Astrocyte (in vitro differentiated cells and primary cell): Measurements from ENCODE around the gene CPHXL. TPM values are rescaled to one million over a fixed set of nuclear protein-coding genes. Genes with fewer than 3 reads are reported as not detected.

Source experiments
- DNase-seq: peaks from one replicate; pipeline ENCODE4 v3.0.0-alpha.2; 2010; ENCODE audit warnings: low read depth
- FAIRE-seq: peaks from 2 replicates; lab custom pipeline; 2011; peaks lifted over from hg19 to GRCh38; lab: Jason Lieb, UNC
- H2AFZ ChIP-seq: 2 replicates; pipeline ENCODE4 v1.6.0; 2012; ENCODE audit warnings: low read depth, low read length, inconsistent platforms
- H3K27ac ChIP-seq: 2 replicates; pipeline ENCODE4 v1.5.1; 2011; ENCODE audit warnings: low read depth, low read length, inconsistent platforms
- H3K27me3 ChIP-seq: 2 replicates; pipeline ENCODE4 v1.6.0; 2011; ENCODE audit warnings: low read length, inconsistent platforms; ENCODE audit not compliant: insufficient read depth
- H3K36me3 ChIP-seq: 2 replicates; pipeline ENCODE4 v1.5.1; 2011; ENCODE audit warnings: low read length, inconsistent platforms; ENCODE audit not compliant: insufficient read depth
- H3K4me1 ChIP-seq: 2 replicates; pipeline ENCODE4 v1.5.1; 2011; ENCODE audit warnings: low read length, inconsistent platforms; ENCODE audit not compliant: insufficient read depth
- H3K4me2 ChIP-seq: 2 replicates; pipeline ENCODE4 v1.6.0; 2012; ENCODE audit warnings: low read length, inconsistent platforms
- H3K4me3 ChIP-seq: 2 replicates; pipeline ENCODE4 v1.5.1; 2011; ENCODE audit warnings: low read depth, mild to moderate bottlenecking, low read length, inconsistent platforms; ENCODE audit not compliant: insufficient read depth
- H3K79me2 ChIP-seq: 2 replicates; pipeline ENCODE4 v1.6.0; 2012; ENCODE audit warnings: mild to moderate bottlenecking, low read length, inconsistent platforms; ENCODE audit not compliant: insufficient read depth
- H3K9ac ChIP-seq: 2 replicates; pipeline ENCODE4 v1.6.0; 2012; ENCODE audit warnings: mild to moderate bottlenecking, low read length, inconsistent platforms
- H3K9me3 ChIP-seq: 2 replicates; pipeline ENCODE4 v1.5.1; 2012; ENCODE audit warnings: low read depth, mild to moderate bottlenecking, low read length, inconsistent platforms; ENCODE audit not compliant: insufficient read depth
- H4K20me1 ChIP-seq: 2 replicates; pipeline ENCODE4 v1.6.0; 2012; ENCODE audit warnings: low read length, inconsistent platforms; ENCODE audit not compliant: insufficient read depth
- H3K27ac Mint-ChIP-seq: one replicate; pipeline ENCODE4 v1.8.0; 2021; ENCODE audit warnings: mild to moderate bottlenecking, mixed read lengths; ENCODE audit not compliant: unreplicated experiment
- H3K27me3 Mint-ChIP-seq: one replicate; pipeline ENCODE4 v1.8.0; 2021; ENCODE audit warnings: low read depth, mixed read lengths; ENCODE audit not compliant: unreplicated experiment
- H3K36me3 Mint-ChIP-seq: one replicate; pipeline ENCODE4 v1.8.0; 2021; ENCODE audit warnings: low read depth, mixed read lengths; ENCODE audit not compliant: unreplicated experiment
- H3K4me1 Mint-ChIP-seq: one replicate; pipeline ENCODE4 v1.8.0; 2021; ENCODE audit warnings: low read depth, mixed read lengths; ENCODE audit not compliant: unreplicated experiment
- H3K4me3 Mint-ChIP-seq: one replicate; pipeline ENCODE4 v1.8.0; 2021; ENCODE audit warnings: mild to moderate bottlenecking, moderate library complexity, mixed read lengths; ENCODE audit not compliant: unreplicated experiment
- H3K9me3 Mint-ChIP-seq: one replicate; pipeline ENCODE4 v1.8.0; 2021; ENCODE audit warnings: mild to moderate bottlenecking, mixed read lengths; ENCODE audit not compliant: unreplicated experiment
- CTCF ChIP-seq: IDR thresholded peaks from 2 replicates; pipeline ENCODE4 v1.5.1; 2011; ENCODE audit warnings: low read depth, mild to moderate bottlenecking, inconsistent platforms, low read length, moderate library complexity; ENCODE audit not compliant: insufficient read depth
- EZH2 ChIP-seq: IDR thresholded peaks from 2 replicates; pipeline ENCODE4 v1.6.1; 2012; ENCODE audit warnings: mild to moderate bottlenecking, low read length, inconsistent platforms; ENCODE audit not compliant: insufficient read depth
- total RNA-seq: library from RNA; stranded (reverse); gene quantifications from 2 replicates; pipeline ENCODE4 v1.2.1, GENCODE V29; 2021

The CPHXL gene
- total RNA-seq, 1 donor from 2014 or later = not detected

DNA sequence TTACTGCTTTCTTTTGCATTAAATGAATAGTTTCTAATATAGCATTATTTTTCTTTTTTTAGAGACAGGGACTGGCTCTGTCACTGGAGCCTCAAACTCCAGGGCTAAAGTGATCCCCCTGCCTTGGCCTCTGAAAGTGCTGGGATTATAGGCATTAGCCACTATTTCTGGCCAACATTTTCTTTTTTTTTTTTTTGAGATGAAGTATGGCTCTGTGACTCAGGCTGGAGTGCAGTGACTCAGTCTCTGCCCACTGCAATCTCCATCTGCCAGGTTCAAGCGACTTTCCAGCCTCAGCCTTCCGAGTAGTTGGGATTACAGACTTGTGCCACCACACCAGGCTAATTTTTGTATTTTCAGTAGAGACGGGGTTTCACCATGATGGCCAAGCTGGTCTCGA is 23.0 kb downstream of the CPHXL start:
- Histone ChIP-seq H3K9ac (no peak overlapping the region), H3K4me1 (no peaks in the 10 kb centered on the region), H4K20me1 (no peaks in the 10 kb centered on the region), H3K4me2 (no peak overlapping the region), H3K27ac (no peak overlapping the region), H3K9me3 (no peaks in the 10 kb centered on the region), H3K4me3 (no peak overlapping the region), H2AFZ (no peak overlapping the region), H3K36me3 (no peaks in the 10 kb centered on the region), H3K79me2 (no peaks in the 10 kb centered on the region), H3K27me3 (no peaks in the 10 kb centered on the region)
- H3K4me3 Mint-ChIP-seq = no peak overlapping the region
- no peaks in the 10 kb centered on the region for H3K27me3 Mint-ChIP-seq
- peak; percentile 24 for DNase-seq
- no peak for FAIRE-seq
- peaks cover 3% of the 10 kb centered on the region for H3K9me3 Mint-ChIP-seq
- peaks cover 3% of the 10 kb centered on the region for H3K4me1 Mint-ChIP-seq
- no peaks in the 10 kb centered on the region for H3K36me3 Mint-ChIP-seq
- no peak overlapping the region for H3K27ac Mint-ChIP-seq
- no peak for TF ChIP-seq CTCF
- no peak for TF ChIP-seq EZH2

GRCh38 chr16:75702242-75702641 is 24.0 kb downstream of the CPHXL start:
- Histone ChIP-seq H3K36me3 (no peaks in the 10 kb centered on the region), H3K4me3 (no peak overlapping the region), H3K4me2 (no peak overlapping the region), H3K9ac (no peak overlapping the region), H3K79me2 (no peaks in the 10 kb centered on the region), H3K27ac (no peak overlapping the region), H2AFZ (no peak overlapping the region), H3K4me1 (no peaks in the 10 kb centered on the region), H4K20me1 (no peaks in the 10 kb centered on the region), H3K27me3 (no peaks in the 10 kb centered on the region), H3K9me3 (no peaks in the 10 kb centered on the region)
- Mint-ChIP-seq H3K27me3 (no peaks in the 10 kb centered on the region), H3K36me3 (no peaks in the 10 kb centered on the region), H3K4me1 (peaks cover 3% of the 10 kb centered on the region), H3K9me3 (peaks cover 2% of the 10 kb centered on the region), H3K27ac (no peak overlapping the region), H3K4me3 (no peak overlapping the region)
- DNase-seq = no peak
- FAIRE-seq = no peak
- TF ChIP-seq EZH2 = no peak
- TF ChIP-seq CTCF = no peak

- no peak within 1 kb of the TSS for H3K27ac ChIP-seq
- no peak within 1 kb of the TSS for H3K4me2 ChIP-seq
- H3K4me3 ChIP-seq = no peak within 1 kb of the TSS
- H3K27me3 ChIP-seq = no peaks in the 10 kb centered on the region
- DNase-seq (no peak), FAIRE-seq (no peak)
- H4K20me1 ChIP-seq = no peaks in the 10 kb centered on the region
- Mint-ChIP-seq H3K27me3 (no peaks in the 10 kb centered on the region), H3K4me3 (no peak within 1 kb of the TSS), H3K4me1 (peaks cover 3% of the 10 kb centered on the region), H3K36me3 (no peaks in the 10 kb centered on the region), H3K27ac (no peak within 1 kb of the TSS), H3K9me3 (no peaks in the 10 kb centered on the region)
- no peaks in the 10 kb centered on the region for H3K4me1 ChIP-seq
- no peaks in the 10 kb centered on the region for H3K9me3 ChIP-seq
- H2AFZ ChIP-seq = no peak within 1 kb of the TSS
- H3K79me2 ChIP-seq = no peaks in the 10 kb centered on the region
- no peaks in the 10 kb centered on the region for H3K36me3 ChIP-seq
- no peak within 1 kb of the TSS for H3K9ac ChIP-seq
- no peak for TF ChIP-seq EZH2
- no peak for TF ChIP-seq CTCF
Measured at GRCh38 chr16:75701361-75701760, 24.9 kb downstream of the CPHXL start, which contains the start of gene DUXB. Gene DUXB (minus strand): TSS chr16:75701461. CDS start chr16:75701418, 43 bp downstream.
